ENCODE results near the gene KHDC3L.

GRCh38 chr6:73325656-73326055 lies 36.8 kb upstream of the KHDC3L start:
- TF ChIP-seq, protein P1, sequence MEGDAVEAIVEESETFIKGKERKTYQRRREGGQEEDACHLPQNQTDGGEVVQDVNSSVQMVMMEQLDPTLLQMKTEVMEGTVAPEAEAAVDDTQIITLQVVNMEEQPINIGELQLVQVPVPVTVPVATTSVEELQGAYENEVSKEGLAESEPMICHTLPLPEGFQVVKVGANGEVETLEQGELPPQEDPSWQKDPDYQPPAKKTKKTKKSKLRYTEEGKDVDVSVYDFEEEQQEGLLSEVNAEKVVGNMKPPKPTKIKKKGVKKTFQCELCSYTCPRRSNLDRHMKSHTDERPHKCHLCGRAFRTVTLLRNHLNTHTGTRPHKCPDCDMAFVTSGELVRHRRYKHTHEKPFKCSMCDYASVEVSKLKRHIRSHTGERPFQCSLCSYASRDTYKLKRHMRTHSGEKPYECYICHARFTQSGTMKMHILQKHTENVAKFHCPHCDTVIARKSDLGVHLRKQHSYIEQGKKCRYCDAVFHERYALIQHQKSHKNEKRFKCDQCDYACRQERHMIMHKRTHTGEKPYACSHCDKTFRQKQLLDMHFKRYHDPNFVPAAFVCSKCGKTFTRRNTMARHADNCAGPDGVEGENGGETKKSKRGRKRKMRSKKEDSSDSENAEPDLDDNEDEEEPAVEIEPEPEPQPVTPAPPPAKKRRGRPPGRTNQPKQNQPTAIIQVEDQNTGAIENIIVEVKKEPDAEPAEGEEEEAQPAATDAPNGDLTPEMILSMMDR (conservative IDR thresholded peaks at IDR 0.05) = no peak
- TF ChIP-seq EZH2 (IDR thresholded peaks at IDR 0.05; ENCODE audit: low read depth) = no peak
